Posterior cingulate gyrus (tissue), 11 donors: Measurements from ENCODE around the gene ONECUT1.

Source experiments
- DNase-seq, 10 donors: peaks; one replicate each; pipeline versions ENCODE4 v3.0.0 to v3.0.0-alpha.2; 2020 to 2021; ENCODE audit warnings: mixed read lengths in 3 of 10
- intact Hi-C: fragments of 100-400 bp; cut with DNase I; formaldehyde crosslinking; loops from one replicate; pipeline ENCODE4 v1.15.1; 2023

The ONECUT1 gene

GRCh38 chr15:52797625-52798501 lies 7.7 kb upstream of the ONECUT1 start:
- intact Hi-C loops: no loop called here

GRCh38 chr15:52796753-52797520 lies 6.8 kb upstream of the ONECUT1 start:
- intact Hi-C loops: no loop called here
- DNase-seq: no peak

More at GRCh38 chr15:52797625-52798501, 7.7 kb upstream of the ONECUT1 start:
- DNase-seq: peak in 1 of 10 donors; percentile 52

- intact Hi-C loops: no loop called here
- DNase-seq: peak in 1 of 10 donors; percentile 42
These were observed 6.0 kb upstream of the ONECUT1 start for GRCh38 chr15:52796228-52796521.

GRCh38 chr15:52795464-52796227 lies 5.5 kb upstream of the ONECUT1 start:
- intact Hi-C loops: no loop called here
- DNase-seq: peak in 1 of 10 donors; percentile 43

GRCh38 chr15:52794665-52795463 lies 4.7 kb upstream of the ONECUT1 start:
- intact Hi-C loops: no loop called here
- DNase-seq: peak in 1 of 10 donors; percentile 72

- DNase-seq: no peak
- intact Hi-C loops: no loop called here
These were observed 1.6 kb upstream of the ONECUT1 start for GRCh38 chr15:52791776-52792175.

- intact Hi-C loops: no loop called here
- DNase-seq: peak in 1 of 10 donors; percentile 82
These were observed 1.0 kb upstream of the ONECUT1 start for GRCh38 chr15:52790941-52791751.

- intact Hi-C loops: loop anchor here (10.0 kb wide), 1 partner anchor 725 kb away; no protein-coding TSS in a partner anchor
- peak in 1 of 10 donors; percentile 78 for DNase-seq
These were observed 451 bp downstream of the ONECUT1 start for GRCh38 chr15:52789601-52790168.

- intact Hi-C loops: loop anchor here (10.0 kb wide), 1 partner anchor 726 kb away; no protein-coding TSS in a partner anchor
- no peak for DNase-seq
These were observed 1.0 kb downstream of the ONECUT1 start for GRCh38 chr15:52789008-52789600.

- no peak for DNase-seq
- intact Hi-C loops: loop anchor here (10.0 kb wide), 1 partner anchor 726 kb away; no protein-coding TSS in a partner anchor
These were observed 1.8 kb downstream of the ONECUT1 start for GRCh38 chr15:52788099-52788986.

- DNase-seq: no peak
- intact Hi-C loops: loop anchor here (10.0 kb wide), 1 partner anchor 727 kb away; no protein-coding TSS in a partner anchor
These were observed 2.5 kb downstream of the ONECUT1 start for GRCh38 chr15:52787549-52788098.

GRCh38 chr15:52787123-52787503 lies 3.0 kb downstream of the ONECUT1 start:
- no peak for DNase-seq
- intact Hi-C loops: loop anchor here (10.0 kb wide), 1 partner anchor 728 kb away; no protein-coding TSS in a partner anchor

- peak in 1 of 10 donors; percentile 72 for DNase-seq
- intact Hi-C loops: loop anchor here (10.0 kb wide), 1 partner anchor 728 kb away; no protein-coding TSS in a partner anchor
These were observed 3.6 kb downstream of the ONECUT1 start for GRCh38 chr15:52786436-52787122.

- intact Hi-C loops: loop anchor here (10.0 kb wide), 1 partner anchor 729 kb away; no protein-coding TSS in a partner anchor
- no peak for DNase-seq
These were observed 4.3 kb downstream of the ONECUT1 start for GRCh38 chr15:52785672-52786406.
